ENCODE results near the gene RAD51B.
"Not testable (repeated sequence)": the region's sequence is repeated elsewhere in the genome, so short reads cannot be mapped to it uniquely, and the experiment has no call there.

The RAD51B gene

GRCh38 chr14:68418174-68419118 lies 598.9 kb downstream of the RAD51B start:
- Histone ChIP-seq H3K4me1 (ENCODE audit: control insufficient read depth, low read depth, low read length) (no peaks in the 10 kb centered on the region), H3K36me3 (ENCODE audit: control insufficient read depth, low read depth, low read length) (no peaks in the 10 kb centered on the region), H3K9me3 (ENCODE audit: control insufficient read depth, low read depth, low read length) (no peaks in the 10 kb centered on the region), H3K27ac (ENCODE audit: low read length) (no peak overlapping the region), H3K9ac (ENCODE audit: low read length) (no peak overlapping the region), H3K4me3 (ENCODE audit: low read length) (no peak overlapping the region), H3K27me3 (ENCODE audit: control insufficient read depth, insufficient read depth, low read length) (no peaks in the 10 kb centered on the region)

GRCh38 chr14:68420350-68420749 lies 600.8 kb downstream of the RAD51B start:
- H3K9me3 ChIP-seq (ENCODE audit: control insufficient read depth, low read depth, low read length) = no peaks in the 10 kb centered on the region
- no peaks in the 10 kb centered on the region for H3K36me3 ChIP-seq (ENCODE audit: control insufficient read depth, low read depth, low read length)
- H3K4me3 ChIP-seq (ENCODE audit: low read length) = no peak overlapping the region
- H3K27me3 ChIP-seq (ENCODE audit: control insufficient read depth, insufficient read depth, low read length) = no peaks in the 10 kb centered on the region
- no peak overlapping the region for H3K27ac ChIP-seq (ENCODE audit: low read length)
- H3K4me1 ChIP-seq (ENCODE audit: control insufficient read depth, low read depth, low read length) = no peaks in the 10 kb centered on the region
- no peak overlapping the region for H3K9ac ChIP-seq (ENCODE audit: low read length)

GRCh38 chr14:68421116-68421515 lies 601.5 kb downstream of the RAD51B start:
- Histone ChIP-seq H3K36me3 (ENCODE audit: control insufficient read depth, low read depth, low read length) (no peaks in the 10 kb centered on the region), H3K4me1 (ENCODE audit: control insufficient read depth, low read depth, low read length) (no peaks in the 10 kb centered on the region), H3K4me3 (ENCODE audit: low read length) (no peak overlapping the region), H3K9me3 (ENCODE audit: control insufficient read depth, low read depth, low read length) (no peaks in the 10 kb centered on the region), H3K27me3 (ENCODE audit: control insufficient read depth, insufficient read depth, low read length) (no peaks in the 10 kb centered on the region), H3K27ac (ENCODE audit: low read length) (no peak overlapping the region), H3K9ac (ENCODE audit: low read length) (no peak overlapping the region)

GRCh38 chr14:68423686-68424085 lies 604.1 kb downstream of the RAD51B start:
- no peak overlapping the region for H3K9ac ChIP-seq (ENCODE audit: low read length)
- no peak overlapping the region for H3K4me3 ChIP-seq (ENCODE audit: low read length)
- no peaks in the 10 kb centered on the region for H3K27me3 ChIP-seq (ENCODE audit: control insufficient read depth, insufficient read depth, low read length)
- no peaks in the 10 kb centered on the region for H3K9me3 ChIP-seq (ENCODE audit: control insufficient read depth, low read depth, low read length)
- H3K36me3 ChIP-seq (ENCODE audit: control insufficient read depth, low read depth, low read length) = no peaks in the 10 kb centered on the region
- H3K27ac ChIP-seq (ENCODE audit: low read length) = no peak overlapping the region
- H3K4me1 ChIP-seq (ENCODE audit: control insufficient read depth, low read depth, low read length) = no peaks in the 10 kb centered on the region

GRCh38 chr14:68424443-68425172 lies 605.0 kb downstream of the RAD51B start:
- no peak overlapping the region for H3K9ac ChIP-seq (ENCODE audit: low read length)
- no peaks in the 10 kb centered on the region for H3K4me1 ChIP-seq (ENCODE audit: control insufficient read depth, low read depth, low read length)
- no peaks in the 10 kb centered on the region for H3K27me3 ChIP-seq (ENCODE audit: control insufficient read depth, insufficient read depth, low read length)
- no peaks in the 10 kb centered on the region for H3K9me3 ChIP-seq (ENCODE audit: control insufficient read depth, low read depth, low read length)
- no peak overlapping the region for H3K4me3 ChIP-seq (ENCODE audit: low read length)
- no peaks in the 10 kb centered on the region for H3K36me3 ChIP-seq (ENCODE audit: control insufficient read depth, low read depth, low read length)
- no peak overlapping the region for H3K27ac ChIP-seq (ENCODE audit: low read length)

- no peaks in the 10 kb centered on the region for H3K4me1 ChIP-seq (ENCODE audit: control insufficient read depth, low read depth, low read length)
- no peak overlapping the region for H3K9ac ChIP-seq (ENCODE audit: low read length)
- H3K4me3 ChIP-seq (ENCODE audit: low read length) = no peak overlapping the region
- no peaks in the 10 kb centered on the region for H3K27me3 ChIP-seq (ENCODE audit: control insufficient read depth, insufficient read depth, low read length)
- H3K9me3 ChIP-seq (ENCODE audit: control insufficient read depth, low read depth, low read length) = no peaks in the 10 kb centered on the region
- no peak overlapping the region for H3K27ac ChIP-seq (ENCODE audit: low read length)
- H3K36me3 ChIP-seq (ENCODE audit: control insufficient read depth, low read depth, low read length) = no peaks in the 10 kb centered on the region
Observed at GRCh38 chr14:68426661-68427549, 607.3 kb downstream of the RAD51B start.

- Histone ChIP-seq H3K9ac (ENCODE audit: low read length) (no peak overlapping the region), H3K27ac (ENCODE audit: low read length) (no peak overlapping the region), H3K27me3 (ENCODE audit: control insufficient read depth, insufficient read depth, low read length) (no peaks in the 10 kb centered on the region), H3K36me3 (ENCODE audit: control insufficient read depth, low read depth, low read length) (no peaks in the 10 kb centered on the region), H3K4me1 (ENCODE audit: control insufficient read depth, low read depth, low read length) (no peaks in the 10 kb centered on the region), H3K4me3 (ENCODE audit: low read length) (no peak overlapping the region), H3K9me3 (ENCODE audit: control insufficient read depth, low read depth, low read length) (no peaks in the 10 kb centered on the region)
Observed at GRCh38 chr14:68427550-68427890, 607.9 kb downstream of the RAD51B start.

- H3K36me3 ChIP-seq (ENCODE audit: control insufficient read depth, low read depth, low read length); H3K4me3 ChIP-seq (ENCODE audit: low read length); H3K27ac ChIP-seq (ENCODE audit: low read length); H3K9me3 ChIP-seq (ENCODE audit: control insufficient read depth, low read depth, low read length); H3K27me3 ChIP-seq (ENCODE audit: control insufficient read depth, insufficient read depth, low read length); H3K9ac ChIP-seq (ENCODE audit: low read length); H3K4me1 ChIP-seq (ENCODE audit: control insufficient read depth, low read depth, low read length): not testable (repeated sequence)
Observed at GRCh38 chr14:68428900-68429299, 609.3 kb downstream of the RAD51B start.

GRCh38 chr14:68434173-68434572 lies 614.6 kb downstream of the RAD51B start:
- not testable (repeated sequence) for H3K9ac ChIP-seq (ENCODE audit: low read length); H3K36me3 ChIP-seq (ENCODE audit: control insufficient read depth, low read depth, low read length); H3K4me1 ChIP-seq (ENCODE audit: control insufficient read depth, low read depth, low read length); H3K4me3 ChIP-seq (ENCODE audit: low read length); H3K27ac ChIP-seq (ENCODE audit: low read length); H3K27me3 ChIP-seq (ENCODE audit: control insufficient read depth, insufficient read depth, low read length); H3K9me3 ChIP-seq (ENCODE audit: control insufficient read depth, low read depth, low read length)

- H3K9me3 ChIP-seq (ENCODE audit: control insufficient read depth, low read depth, low read length); H3K27ac ChIP-seq (ENCODE audit: low read length); H3K27me3 ChIP-seq (ENCODE audit: control insufficient read depth, insufficient read depth, low read length); H3K36me3 ChIP-seq (ENCODE audit: control insufficient read depth, low read depth, low read length); H3K4me3 ChIP-seq (ENCODE audit: low read length); H3K4me1 ChIP-seq (ENCODE audit: control insufficient read depth, low read depth, low read length); H3K9ac ChIP-seq (ENCODE audit: low read length): not testable (repeated sequence)
Observed at GRCh38 chr14:68435631-68436030, 616.1 kb downstream of the RAD51B start.

- no peaks in the 10 kb centered on the region for H3K4me1 ChIP-seq (ENCODE audit: control insufficient read depth, low read depth, low read length)
- no peak overlapping the region for H3K27ac ChIP-seq (ENCODE audit: low read length)
- H3K9ac ChIP-seq (ENCODE audit: low read length) = no peak overlapping the region
- H3K4me3 ChIP-seq (ENCODE audit: low read length) = no peak overlapping the region
- no peaks in the 10 kb centered on the region for H3K36me3 ChIP-seq (ENCODE audit: control insufficient read depth, low read depth, low read length)
- H3K9me3 ChIP-seq (ENCODE audit: control insufficient read depth, low read depth, low read length) = peaks cover 3% of the 10 kb centered on the region
- no peaks in the 10 kb centered on the region for H3K27me3 ChIP-seq (ENCODE audit: control insufficient read depth, insufficient read depth, low read length)
Observed at GRCh38 chr14:68439676-68440075, 620.1 kb downstream of the RAD51B start.

Data from iPS-18a (cell line).